Erythroblast (primary cell): ENCODE measurements around the gene DSG2.

Source experiments
- GATA1 ChIP-seq: IDR thresholded peaks from 2 replicates; pipeline ENCODE4 v1.6.1; 2011; ENCODE audit warnings: low read depth, mild to moderate bottlenecking, control low read depth, low read length, moderate library complexity
- POLR2A ChIP-seq: IDR thresholded peaks from 2 replicates; pipeline ENCODE4 v1.6.1; 2011; ENCODE audit warnings: mild to moderate bottlenecking, low read length

- TF ChIP-seq POLR2A (no peak), GATA1 (no peak)
Measured at GRCh38 chr18:31526374-31526773, 28.4 kb downstream of the DSG2 start.
